BJ (cell line): ENCODE measurements around the gene SPG11. TPM values are rescaled to one million over a fixed set of nuclear protein-coding genes. Genes with fewer than 3 reads are reported as not detected.

Source experiments
- CTCF ChIA-PET: fragments of 350-600 bp; formaldehyde crosslinking; extraction: SDS; loops from one replicate; lab custom pipeline; 2021; ENCODE audit warnings: antibody characterized with exemption, inconsistent platforms; lab: Yijun Ruan, JAX
- POLR2A ChIA-PET: fragments of 300-600 bp; sonication (Branson Sonifier 250); formaldehyde crosslinking; extraction: SDS; loops from one replicate; lab custom pipeline; 2021; ENCODE audit warnings: antibody characterized with exemption; lab: Charles Lee
- DNase-seq: peaks from one replicate; pipeline ENCODE4 v3.0.0-alpha.2; 2011; ENCODE audit warnings: low read depth
- H3K27me3 ChIP-seq: 2 replicates; pipeline ENCODE4 v1.6.0; 2011; ENCODE audit warnings: low read length; ENCODE audit not compliant: control insufficient read depth, insufficient read depth
- H3K36me3 ChIP-seq: 2 replicates; pipeline ENCODE4 v1.5.1; 2011; ENCODE audit warnings: low read length; ENCODE audit not compliant: control insufficient read depth, insufficient read depth
- H3K4me3 ChIP-seq: 2 replicates; pipeline ENCODE4 v1.5.1; 2011; ENCODE audit warnings: low read depth, mild to moderate bottlenecking, control low read depth, low read length
- CTCF ChIP-seq: IDR thresholded peaks from 2 replicates; pipeline ENCODE4 v1.5.1; 2011; ENCODE audit warnings: low read depth, mild to moderate bottlenecking, control low read depth, inconsistent platforms, low read length, moderate library complexity; ENCODE audit not compliant: insufficient read depth
- polyA plus RNA-seq: library from polyadenylated mRNA; depleted of rRNA; stranded (reverse); fragments of >200 nt; gene quantifications from 2 replicates; pipeline ENCODE4 v1.2.3, GENCODE V29; 2011

Gene SPG11
- polyA plus RNA-seq, 1 experiment = 60.6 TPM

DNA sequence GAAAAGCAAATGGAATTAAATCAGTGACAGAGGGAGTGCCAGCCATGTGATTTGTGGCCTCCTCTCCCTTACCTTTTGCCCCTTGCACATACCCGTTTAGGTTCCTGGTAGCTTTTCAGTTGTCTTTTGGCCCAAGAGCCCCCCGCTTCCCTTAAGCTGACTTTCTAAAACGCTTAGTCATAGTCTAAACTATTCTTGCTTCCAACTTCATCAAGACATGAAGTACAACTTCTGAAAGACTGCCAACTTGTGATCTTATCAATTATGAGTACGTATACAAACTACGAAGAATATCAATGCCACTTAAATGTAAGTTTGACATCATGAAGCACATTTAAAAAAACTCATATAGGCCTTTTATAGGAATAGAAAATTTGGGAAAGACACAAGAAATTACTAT, 64.6 kb downstream of the SPG11 start:
- Histone ChIP-seq H3K27me3 (no peaks in the 10 kb centered on the region), H3K4me3 (no peak overlapping the region), H3K36me3 (peaks cover 9% of the 10 kb centered on the region)
- ChIA-PET CTCF (interaction anchor here (0.7 to 2.9 kb wide), 4 partner anchors 10 to 119 kb away, joined by 3 to 18 read pairs (median 4); no protein-coding TSS in a partner anchor), POLR2A (no interaction called here)
- DNase-seq = no peak
- TF ChIP-seq CTCF = no peak

DNA sequence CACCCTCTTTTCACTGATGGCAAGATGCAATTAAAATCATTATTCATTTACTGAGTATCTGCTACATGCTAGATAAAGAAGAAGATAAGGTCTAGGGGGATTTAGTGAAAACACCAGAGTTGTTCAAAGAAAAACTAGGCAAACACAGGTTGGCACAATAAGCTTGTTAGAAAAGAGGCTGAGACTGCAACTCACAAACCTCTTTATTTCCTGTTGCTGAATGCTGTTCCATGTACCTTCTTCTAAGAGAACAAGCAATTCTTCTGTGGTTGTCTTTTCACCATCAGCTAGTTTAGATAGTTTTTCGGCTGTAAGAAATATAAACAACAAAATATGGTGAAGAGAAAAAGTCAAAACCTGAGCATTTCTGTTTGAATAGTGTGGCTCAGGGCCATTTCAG, 65.4 kb downstream of the SPG11 start:
- no peak for TF ChIP-seq CTCF
- H3K4me3 ChIP-seq = no peak overlapping the region
- peaks cover 12% of the 10 kb centered on the region for H3K36me3 ChIP-seq
- DNase-seq = no peak
- no peaks in the 10 kb centered on the region for H3K27me3 ChIP-seq
- ChIA-PET CTCF (interaction anchor here (0.9 to 2.9 kb wide), 4 partner anchors 10 to 141 kb away, joined by 3 to 18 read pairs (median 4); no protein-coding TSS in a partner anchor), POLR2A (no interaction called here)

GRCh38 chr15:44596511-44597010, 66.9 kb downstream of the SPG11 start:
- DNase-seq = no peak
- Histone ChIP-seq H3K36me3 (peaks cover 13% of the 10 kb centered on the region), H3K4me3 (no peak overlapping the region), H3K27me3 (no peaks in the 10 kb centered on the region)
- POLR2A ChIA-PET = interaction anchor here (0.6 kb wide), 1 partner anchor 37 kb away, joined by 7 read pairs; no protein-coding TSS in a partner anchor
- CTCF ChIA-PET = interaction anchor here (0.6 to 1.2 kb wide), 3 partner anchors 21 to 658 kb away, joined by 3 to 5 read pairs (median 3); partner anchors contain the start of gene TRIM69
- TF ChIP-seq CTCF = no peak

- no peak for DNase-seq
- POLR2A ChIA-PET = no interaction called here
- H3K36me3 ChIP-seq = peaks cover 13% of the 10 kb centered on the region
- H3K4me3 ChIP-seq = no peak overlapping the region
- no peaks in the 10 kb centered on the region for H3K27me3 ChIP-seq
- TF ChIP-seq CTCF = no peak
- CTCF ChIA-PET = interaction anchor here (0.6 to 1.2 kb wide), 2 partner anchors 20 to 45 kb away, joined by 3 read pairs; no protein-coding TSS in a partner anchor
Measured at GRCh38 chr15:44595656-44596510, 67.6 kb downstream of the SPG11 start.

- ChIA-PET POLR2A (no interaction called here), CTCF (interaction anchor here (0.6 kb wide), 1 partner anchor 45 kb away, joined by 3 read pairs; no protein-coding TSS in a partner anchor)
- Histone ChIP-seq H3K4me3 (no peak overlapping the region), H3K36me3 (peaks cover 13% of the 10 kb centered on the region), H3K27me3 (no peaks in the 10 kb centered on the region)
- TF ChIP-seq CTCF = no peak
- no peak for DNase-seq
Measured at GRCh38 chr15:44595246-44595645, 68.2 kb downstream of the SPG11 start.
